ENCODE results near the gene CTIF. TPM values are rescaled to one million over a fixed set of nuclear protein-coding genes. Genes with fewer than 3 reads are reported as not detected.
A peak's percentile ranks its signal among the peaks of the same experiment; 100 is the strongest.

The CTIF gene
- total RNA-seq, 1 donor from 2014 or later, result 48.5 TPM

DNA sequence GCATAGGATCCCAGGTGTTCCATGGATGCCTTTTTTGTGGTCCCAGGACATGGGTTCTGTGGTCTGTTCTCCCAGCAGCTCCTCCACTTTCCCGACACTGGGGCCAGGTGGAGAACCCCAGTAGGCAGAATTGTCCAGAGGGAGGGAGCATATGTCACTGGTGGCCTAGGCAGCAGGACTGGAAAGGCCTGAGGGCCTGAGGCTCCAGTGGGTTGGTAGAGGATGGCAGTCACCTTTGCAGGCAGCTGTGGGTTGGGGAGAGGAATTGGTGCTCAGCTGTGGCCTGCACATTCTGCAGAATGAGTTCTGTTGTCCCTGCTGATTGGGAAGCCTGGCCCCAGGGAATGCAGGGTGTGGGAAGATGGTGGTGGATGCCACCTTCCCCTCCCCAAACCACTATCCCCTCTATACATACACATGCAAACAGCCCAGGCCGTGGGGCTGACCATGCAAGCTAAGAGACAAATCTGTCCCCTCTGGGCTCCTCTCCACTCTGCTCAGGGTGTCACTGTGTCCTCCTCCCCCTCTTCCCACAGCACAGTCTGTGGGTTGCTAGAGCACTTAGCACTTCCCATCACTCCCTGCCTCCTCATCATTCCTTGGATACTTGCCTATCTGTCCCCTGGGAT is 11.4 kb downstream of the CTIF start:
- Mint-ChIP-seq H3K4me3 (no peak overlapping the region), H3K9me3 (no peaks in the 10 kb centered on the region), H3K27me3 (no peaks in the 10 kb centered on the region), H3K4me1 (ENCODE audit: unreplicated experiment) (peaks cover 49% of the 10 kb centered on the region), H3K27ac (peak overlapping the region; percentile 59), H3K36me3 (peaks cover 12% of the 10 kb centered on the region)
- TF ChIP-seq, protein P1, sequence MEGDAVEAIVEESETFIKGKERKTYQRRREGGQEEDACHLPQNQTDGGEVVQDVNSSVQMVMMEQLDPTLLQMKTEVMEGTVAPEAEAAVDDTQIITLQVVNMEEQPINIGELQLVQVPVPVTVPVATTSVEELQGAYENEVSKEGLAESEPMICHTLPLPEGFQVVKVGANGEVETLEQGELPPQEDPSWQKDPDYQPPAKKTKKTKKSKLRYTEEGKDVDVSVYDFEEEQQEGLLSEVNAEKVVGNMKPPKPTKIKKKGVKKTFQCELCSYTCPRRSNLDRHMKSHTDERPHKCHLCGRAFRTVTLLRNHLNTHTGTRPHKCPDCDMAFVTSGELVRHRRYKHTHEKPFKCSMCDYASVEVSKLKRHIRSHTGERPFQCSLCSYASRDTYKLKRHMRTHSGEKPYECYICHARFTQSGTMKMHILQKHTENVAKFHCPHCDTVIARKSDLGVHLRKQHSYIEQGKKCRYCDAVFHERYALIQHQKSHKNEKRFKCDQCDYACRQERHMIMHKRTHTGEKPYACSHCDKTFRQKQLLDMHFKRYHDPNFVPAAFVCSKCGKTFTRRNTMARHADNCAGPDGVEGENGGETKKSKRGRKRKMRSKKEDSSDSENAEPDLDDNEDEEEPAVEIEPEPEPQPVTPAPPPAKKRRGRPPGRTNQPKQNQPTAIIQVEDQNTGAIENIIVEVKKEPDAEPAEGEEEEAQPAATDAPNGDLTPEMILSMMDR (conservative IDR thresholded peaks at IDR 0.05), result no peak
- no peak for DNase-seq (ENCODE audit: extremely low spot score, unreplicated experiment)

DNA sequence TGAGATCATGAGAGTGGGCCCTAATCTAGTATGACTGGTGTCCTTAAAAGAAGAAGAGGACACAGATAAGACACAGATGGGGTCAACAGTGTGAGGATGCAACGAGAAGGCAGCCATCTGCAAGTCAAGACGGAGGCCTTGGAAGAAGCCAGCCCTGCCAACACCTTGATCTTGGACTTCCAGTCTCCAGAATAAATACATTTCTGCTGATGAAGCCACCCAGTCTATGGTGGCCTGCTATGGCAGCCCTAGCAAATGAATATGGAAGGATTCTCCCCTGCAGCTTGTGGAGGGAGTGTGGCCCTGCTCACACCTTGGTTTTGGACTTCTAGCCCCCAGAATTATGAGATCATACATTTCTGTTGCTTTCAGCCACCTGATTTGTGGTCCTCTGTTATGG is 12.3 kb downstream of the CTIF start:
- Mint-ChIP-seq H3K9me3 (no peaks in the 10 kb centered on the region), H3K4me1 (ENCODE audit: unreplicated experiment) (peaks cover 42% of the 10 kb centered on the region), H3K27me3 (no peaks in the 10 kb centered on the region), H3K4me3 (no peak overlapping the region), H3K27ac (peak overlapping the region; percentile 31), H3K36me3 (peaks cover 12% of the 10 kb centered on the region)
- DNase-seq (ENCODE audit: extremely low spot score, unreplicated experiment), result no peak
- TF ChIP-seq, protein P1 (conservative IDR thresholded peaks at IDR 0.05), result no peak

DNA sequence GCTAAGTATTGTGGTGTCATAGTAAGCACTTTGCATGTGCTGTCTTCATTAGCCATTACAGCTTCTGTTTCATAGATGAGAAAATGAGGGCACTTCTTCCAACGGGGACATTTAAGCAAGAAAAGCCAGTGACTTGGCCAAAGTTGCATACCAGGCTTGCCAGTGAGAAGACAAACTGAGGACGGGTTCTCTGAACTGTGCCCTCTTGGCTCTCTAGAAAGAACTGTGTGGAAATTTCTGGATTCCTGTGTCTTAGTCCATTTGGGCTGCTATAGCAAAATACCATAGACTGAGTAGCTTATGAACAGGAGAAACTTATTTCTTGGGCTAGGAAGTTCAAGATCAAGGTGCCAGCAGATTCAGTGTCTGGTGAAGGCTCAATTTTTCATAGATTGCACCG is 13.3 kb downstream of the CTIF start:
- H3K36me3 Mint-ChIP-seq, result peaks cover 12% of the 10 kb centered on the region
- H3K9me3 Mint-ChIP-seq, result no peaks in the 10 kb centered on the region
- H3K4me3 Mint-ChIP-seq, result no peak overlapping the region
- DNase-seq (ENCODE audit: extremely low spot score, unreplicated experiment), result no peak
- TF ChIP-seq, protein P1 (conservative IDR thresholded peaks at IDR 0.05), result no peak
- H3K4me1 Mint-ChIP-seq (ENCODE audit: unreplicated experiment), result peaks cover 32% of the 10 kb centered on the region
- no peaks in the 10 kb centered on the region for H3K27me3 Mint-ChIP-seq
- H3K27ac Mint-ChIP-seq, result peak overlapping the region; percentile 81

DNA sequence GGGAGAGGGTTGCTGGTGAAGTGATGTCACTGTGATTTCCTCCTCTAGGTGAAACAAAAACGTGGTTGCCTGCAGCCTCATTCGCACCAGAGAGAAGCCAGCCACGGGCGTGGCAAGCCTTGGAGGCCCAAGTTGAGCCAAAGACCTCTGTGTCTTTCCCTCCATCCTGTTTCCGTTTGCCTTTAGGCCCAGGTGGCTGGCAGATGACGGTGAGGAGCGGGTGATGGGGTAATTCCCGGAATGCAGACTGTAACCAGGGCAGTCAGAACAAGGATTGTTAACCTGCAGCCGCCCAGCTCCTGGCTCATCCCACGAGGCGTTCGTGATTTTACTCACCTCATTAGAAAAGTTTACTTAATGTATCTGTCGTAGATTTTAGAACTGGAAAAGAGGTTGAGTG is 14.4 kb downstream of the CTIF start:
- peaks cover 21% of the 10 kb centered on the region for H3K4me1 Mint-ChIP-seq (ENCODE audit: unreplicated experiment)
- H3K27me3 Mint-ChIP-seq, result no peaks in the 10 kb centered on the region
- H3K4me3 Mint-ChIP-seq, result no peak overlapping the region
- DNase-seq (ENCODE audit: extremely low spot score, unreplicated experiment), result no peak
- H3K9me3 Mint-ChIP-seq, result no peaks in the 10 kb centered on the region
- H3K36me3 Mint-ChIP-seq, result peaks cover 12% of the 10 kb centered on the region
- peak overlapping the region; percentile 81 for H3K27ac Mint-ChIP-seq
- TF ChIP-seq, protein P1 (conservative IDR thresholded peaks at IDR 0.05), result no peak

DNA sequence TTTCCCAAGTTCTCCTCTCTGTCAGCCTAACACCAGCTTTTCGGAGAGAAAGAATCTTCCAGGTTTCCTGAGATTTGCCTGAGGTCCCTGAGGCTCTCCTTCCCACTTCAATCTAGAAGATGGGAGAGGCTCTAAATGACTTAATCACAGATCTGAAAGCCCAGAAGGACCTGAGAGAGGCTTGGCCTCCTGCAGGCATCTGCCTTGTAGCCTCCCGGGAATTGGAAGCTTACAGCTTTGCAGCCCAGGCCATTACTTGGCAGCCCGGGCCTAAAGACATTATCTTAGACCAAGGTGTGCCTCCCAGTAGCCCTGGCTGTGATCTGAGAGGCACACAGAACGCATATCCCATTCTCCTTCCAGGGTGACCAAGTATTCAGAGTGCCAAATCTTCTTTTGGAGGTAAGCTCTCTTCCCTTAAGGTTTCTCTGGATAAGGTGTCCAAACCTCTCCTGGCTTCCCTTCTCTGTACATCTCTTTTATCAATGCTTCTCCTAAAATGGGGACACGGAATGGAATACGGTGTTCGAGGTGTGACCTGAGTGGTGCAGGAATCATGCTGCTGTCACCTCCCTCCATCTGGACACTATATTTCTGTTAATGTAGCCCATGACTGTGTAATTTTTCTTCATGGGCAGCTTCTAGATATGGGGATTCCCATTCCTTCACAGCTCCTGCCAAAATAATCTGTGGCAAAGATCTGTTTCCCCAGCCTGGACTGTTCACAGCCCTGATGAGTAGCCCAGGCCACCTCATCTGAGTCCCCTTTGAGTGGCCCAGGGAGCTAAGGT is 16.0 kb downstream of the CTIF start:
- Mint-ChIP-seq H3K4me1 (ENCODE audit: unreplicated experiment) (peaks cover 9% of the 10 kb centered on the region), H3K27me3 (no peaks in the 10 kb centered on the region), H3K9me3 (peaks cover 4% of the 10 kb centered on the region), H3K36me3 (peaks cover 6% of the 10 kb centered on the region), H3K27ac (no peak overlapping the region), H3K4me3 (no peak overlapping the region)
- TF ChIP-seq, protein P1 (conservative IDR thresholded peaks at IDR 0.05), result no peak
- no peak for DNase-seq (ENCODE audit: extremely low spot score, unreplicated experiment)
